ENCODE results near the gene ZNF629. TPM values are rescaled to one million over a fixed set of nuclear protein-coding genes. Genes with fewer than 3 reads are reported as not detected.
A peak's percentile ranks its signal among the peaks of the same experiment; 100 is the strongest.

Gene ZNF629
- total RNA-seq, 1 donor from 2014 or later = 29.7 TPM

- Mint-ChIP-seq H3K27me3 (ENCODE audit: unreplicated experiment) (peaks cover 6% of the 10 kb centered on the region), H3K4me1 (ENCODE audit: unreplicated experiment) (peaks cover 12% of the 10 kb centered on the region), H3K27ac (ENCODE audit: unreplicated experiment) (peak overlapping the region; percentile 67), H3K36me3 (ENCODE audit: low read depth, unreplicated experiment) (peaks cover 24% of the 10 kb centered on the region), H3K4me3 (ENCODE audit: unreplicated experiment) (peak overlapping the region; percentile 98), H3K9me3 (ENCODE audit: unreplicated experiment) (no peaks in the 10 kb centered on the region)
- TF ChIP-seq CTCF (IDR thresholded peaks at IDR 0.05; ENCODE audit: unreplicated experiment) = no peak
- peak; percentile 56 for DNase-seq (ENCODE audit: low spot score)
Observed at GRCh38 chr16:30748634-30749445, 38.2 kb downstream of the ZNF629 start.

GRCh38 chr16:30747799-30748633 is 39.0 kb downstream of the ZNF629 start, which contains the start of gene PHKG2:
Gene PHKG2, plus strand, starts transcription at chr16:30748425. Its CDS starts 396 bp downstream, at chr16:30748821.
- TF ChIP-seq CTCF (IDR thresholded peaks at IDR 0.05; ENCODE audit: unreplicated experiment) = no peak
- no peaks in the 10 kb centered on the region for H3K9me3 Mint-ChIP-seq (ENCODE audit: unreplicated experiment)
- H3K36me3 Mint-ChIP-seq (ENCODE audit: low read depth, unreplicated experiment) = peaks cover 26% of the 10 kb centered on the region
- peaks cover 6% of the 10 kb centered on the region for H3K27me3 Mint-ChIP-seq (ENCODE audit: unreplicated experiment)
- H3K4me3 Mint-ChIP-seq (ENCODE audit: unreplicated experiment) = peak within 1 kb of the TSS; percentile 98
- peak within 1 kb of the TSS; percentile 79 for H3K27ac Mint-ChIP-seq (ENCODE audit: unreplicated experiment)
- peak; percentile 98 for DNase-seq (ENCODE audit: low spot score)
- H3K4me1 Mint-ChIP-seq (ENCODE audit: unreplicated experiment) = peaks cover 12% of the 10 kb centered on the region

GRCh38 chr16:30747331-30747730 is 39.7 kb downstream of the ZNF629 start:
- H3K27ac Mint-ChIP-seq (ENCODE audit: unreplicated experiment) = peak overlapping the region; percentile 79
- peak overlapping the region; percentile 88 for H3K4me3 Mint-ChIP-seq (ENCODE audit: unreplicated experiment)
- peaks cover 12% of the 10 kb centered on the region for H3K4me1 Mint-ChIP-seq (ENCODE audit: unreplicated experiment)
- no peak for DNase-seq (ENCODE audit: low spot score)
- no peaks in the 10 kb centered on the region for H3K9me3 Mint-ChIP-seq (ENCODE audit: unreplicated experiment)
- TF ChIP-seq CTCF (IDR thresholded peaks at IDR 0.05; ENCODE audit: unreplicated experiment) = no peak
- H3K27me3 Mint-ChIP-seq (ENCODE audit: unreplicated experiment) = peaks cover 6% of the 10 kb centered on the region
- H3K36me3 Mint-ChIP-seq (ENCODE audit: low read depth, unreplicated experiment) = peaks cover 27% of the 10 kb centered on the region

- DNase-seq (ENCODE audit: low spot score) = no peak
- peaks cover 33% of the 10 kb centered on the region for H3K36me3 Mint-ChIP-seq (ENCODE audit: low read depth, unreplicated experiment)
- no peaks in the 10 kb centered on the region for H3K9me3 Mint-ChIP-seq (ENCODE audit: unreplicated experiment)
- no peak overlapping the region for H3K27ac Mint-ChIP-seq (ENCODE audit: unreplicated experiment)
- H3K27me3 Mint-ChIP-seq (ENCODE audit: unreplicated experiment) = peaks cover 6% of the 10 kb centered on the region
- no peak for TF ChIP-seq CTCF (IDR thresholded peaks at IDR 0.05; ENCODE audit: unreplicated experiment)
- H3K4me3 Mint-ChIP-seq (ENCODE audit: unreplicated experiment) = peak overlapping the region; percentile 88
- peaks cover 12% of the 10 kb centered on the region for H3K4me1 Mint-ChIP-seq (ENCODE audit: unreplicated experiment)
Observed at GRCh38 chr16:30746638-30747175, 40.3 kb downstream of the ZNF629 start.

All from endothelial cell (in vitro differentiated cells).